ENCODE measurements around the gene EDRF1.
"Not testable (repeated sequence)": the region's sequence is repeated elsewhere in the genome, so short reads cannot be mapped to it uniquely, and the experiment has no call there.

The EDRF1 gene

GRCh38 chr10:125719173-125720001 is at the start of gene EDRF1:
Gene EDRF1, plus strand, starts transcription at chr10:125719709. Its CDS starts 99 bp downstream, at chr10:125719808.
- peak; percentile 89 for DNase-seq

- DNase-seq: no peak
Measured at GRCh38 chr10:125672884-125673283, 46.6 kb upstream of the EDRF1 start.

- DNase-seq: no peak
Measured at GRCh38 chr10:125679436-125679835, 40.1 kb upstream of the EDRF1 start.

DNA sequence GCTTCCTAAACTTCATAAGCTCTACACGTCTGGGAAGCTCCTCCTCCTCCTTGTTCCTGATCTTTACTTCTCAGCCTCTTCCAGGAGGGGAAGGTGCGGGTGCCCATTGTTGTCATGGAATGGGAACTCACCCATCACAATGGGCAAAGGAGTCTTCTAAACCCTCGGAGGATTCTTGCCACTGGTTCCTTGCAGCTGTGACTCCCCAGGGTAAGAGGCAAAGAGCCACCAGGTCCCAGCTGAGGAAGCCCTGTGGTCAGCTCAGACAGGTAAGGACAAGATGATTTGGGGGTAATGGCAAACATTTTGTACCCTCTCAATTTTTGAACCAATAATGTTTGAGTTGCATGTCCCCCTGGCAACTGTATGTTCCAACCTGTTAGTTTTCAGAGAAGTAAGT is 36.4 kb upstream of the EDRF1 start, which contains the start of gene TEX36:
Gene TEX36 (minus strand): TSS at position 101 of the 400 bp plus-strand sequence. CDS start 174 bp downstream, outside the sequence.
- no peak for DNase-seq

DNA sequence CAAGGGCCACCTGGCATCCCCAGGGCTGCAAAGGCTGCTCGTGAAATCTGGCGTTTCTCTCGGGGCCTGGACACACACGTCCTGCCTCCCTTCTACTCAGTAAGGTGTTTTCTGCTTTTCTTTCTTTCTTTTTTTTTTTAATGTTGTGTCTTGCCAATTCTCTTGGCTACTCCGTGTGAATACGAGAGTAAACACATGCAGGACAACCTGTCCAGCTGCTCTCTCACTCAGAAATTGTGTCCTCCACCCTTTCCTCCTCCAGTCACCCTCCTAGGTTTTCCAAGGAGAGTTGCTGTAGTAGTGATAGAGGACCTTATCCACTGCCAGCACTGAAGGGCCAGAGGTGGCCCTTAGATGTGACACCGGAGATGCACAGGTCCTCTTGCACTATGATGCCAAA is 35.7 kb upstream of the EDRF1 start:
- DNase-seq: no peak

- no peak for DNase-seq
Measured at GRCh38 chr10:125684581-125684980, 34.9 kb upstream of the EDRF1 start.

GRCh38 chr10:125687507-125688185 is 31.9 kb upstream of the EDRF1 start:
- no peak for DNase-seq

- DNase-seq: no peak
Measured at GRCh38 chr10:125689955-125690569, 29.4 kb upstream of the EDRF1 start.

DNA sequence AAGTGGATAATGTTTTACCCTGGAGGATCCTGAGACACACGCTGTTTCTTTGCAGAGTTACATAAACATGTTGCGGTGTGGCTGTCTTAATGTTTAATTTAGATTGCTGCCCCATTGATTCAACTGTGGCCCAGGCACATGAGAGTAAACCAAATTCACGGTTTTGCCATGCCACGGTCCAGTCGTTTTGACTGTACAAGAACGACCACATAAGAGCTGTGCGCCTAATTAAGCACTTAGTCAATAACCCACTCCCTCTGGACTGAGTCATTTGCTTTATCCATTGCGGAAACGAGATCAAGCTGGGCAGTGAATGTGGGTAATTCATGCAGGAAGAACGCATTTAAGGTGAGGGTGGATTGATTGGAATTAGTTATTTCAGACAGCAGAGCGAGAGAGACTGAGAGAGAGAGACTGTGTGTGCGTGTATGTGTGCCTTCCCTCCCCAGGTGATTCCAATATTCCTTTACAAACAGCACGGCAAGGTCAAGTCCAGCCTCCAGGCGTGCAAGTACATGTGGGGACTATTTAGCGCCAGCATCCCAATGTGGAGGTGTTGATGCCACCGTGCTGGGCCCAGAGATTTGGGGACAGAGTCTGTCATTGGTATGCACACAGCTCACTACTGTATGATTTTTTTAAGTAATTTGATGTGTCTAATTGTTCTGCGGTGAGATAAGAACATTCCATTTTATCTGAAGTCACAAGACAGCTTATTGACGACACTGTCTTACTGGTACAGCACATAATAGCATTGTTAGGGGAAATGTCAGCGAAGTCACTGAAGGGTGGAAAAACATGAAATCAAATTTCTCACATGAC is 28.1 kb upstream of the EDRF1 start:
- no peak for DNase-seq

DNA sequence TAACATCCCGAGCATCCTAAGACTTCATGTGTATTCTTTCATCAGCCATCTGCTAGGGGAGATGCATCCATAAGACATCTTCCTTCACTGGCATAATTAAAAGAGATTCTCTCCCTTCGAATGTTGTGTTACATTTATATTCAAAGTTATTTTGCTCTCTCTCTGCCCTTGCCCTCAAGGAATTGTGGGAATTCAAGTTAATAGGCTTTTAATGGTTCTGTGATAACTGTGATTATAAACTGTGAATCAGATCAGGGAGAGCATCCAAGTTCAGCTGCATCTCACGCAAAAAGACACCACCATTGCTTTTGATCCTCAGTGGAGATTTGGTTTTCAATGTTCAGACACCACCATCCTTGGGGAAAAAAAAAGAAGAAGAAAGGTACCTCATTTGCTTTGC is 27.3 kb upstream of the EDRF1 start:
- no peak for DNase-seq

- no peak for DNase-seq
Measured at GRCh38 chr10:125692601-125693523, 26.6 kb upstream of the EDRF1 start.

DNA sequence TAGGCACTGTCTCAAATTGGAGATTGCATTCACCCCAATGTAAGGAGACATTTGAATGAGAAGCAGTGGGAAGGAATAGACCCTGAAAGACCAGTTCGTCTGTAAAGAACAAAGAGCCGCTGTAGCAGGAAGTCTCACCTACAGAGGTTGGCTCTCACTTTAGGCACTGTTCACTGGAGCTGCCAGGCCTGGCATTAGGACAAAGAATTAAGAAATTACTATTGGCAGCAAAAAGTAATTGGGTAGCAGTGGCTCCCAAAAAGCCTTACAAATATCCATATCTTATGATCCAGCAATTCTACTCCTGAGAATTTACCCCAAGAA is 26.0 kb upstream of the EDRF1 start:
- DNase-seq: no peak

GRCh38 chr10:125694883-125695282 is 24.6 kb upstream of the EDRF1 start:
- no peak for DNase-seq

DNA sequence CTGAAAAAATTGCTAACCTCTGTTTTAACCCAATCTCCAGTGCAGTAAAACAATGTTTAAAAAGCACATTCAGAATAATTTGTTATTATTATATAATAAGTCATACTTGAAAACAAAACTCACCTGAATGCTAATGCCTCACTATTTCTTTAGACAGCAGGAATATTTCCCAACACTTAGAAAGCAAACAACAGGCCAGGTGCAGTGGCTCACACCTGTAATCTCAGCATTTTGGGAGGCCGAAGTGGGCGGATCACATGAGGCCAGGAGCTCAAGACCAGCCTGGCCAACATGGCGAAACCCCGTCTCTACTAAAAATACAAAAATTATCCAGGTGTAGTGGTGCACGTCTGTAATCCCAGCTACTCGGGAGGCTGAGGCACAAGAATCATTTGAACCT is 22.6 kb upstream of the EDRF1 start:
- DNase-seq: not testable (repeated sequence)

- DNase-seq: no peak
Measured at GRCh38 chr10:125698481-125698998, 21.0 kb upstream of the EDRF1 start.

GRCh38 chr10:125699562-125700143 is 19.9 kb upstream of the EDRF1 start:
- DNase-seq: no peak

GRCh38 chr10:125700355-125700911 is 19.1 kb upstream of the EDRF1 start:
- DNase-seq: no peak

DNA sequence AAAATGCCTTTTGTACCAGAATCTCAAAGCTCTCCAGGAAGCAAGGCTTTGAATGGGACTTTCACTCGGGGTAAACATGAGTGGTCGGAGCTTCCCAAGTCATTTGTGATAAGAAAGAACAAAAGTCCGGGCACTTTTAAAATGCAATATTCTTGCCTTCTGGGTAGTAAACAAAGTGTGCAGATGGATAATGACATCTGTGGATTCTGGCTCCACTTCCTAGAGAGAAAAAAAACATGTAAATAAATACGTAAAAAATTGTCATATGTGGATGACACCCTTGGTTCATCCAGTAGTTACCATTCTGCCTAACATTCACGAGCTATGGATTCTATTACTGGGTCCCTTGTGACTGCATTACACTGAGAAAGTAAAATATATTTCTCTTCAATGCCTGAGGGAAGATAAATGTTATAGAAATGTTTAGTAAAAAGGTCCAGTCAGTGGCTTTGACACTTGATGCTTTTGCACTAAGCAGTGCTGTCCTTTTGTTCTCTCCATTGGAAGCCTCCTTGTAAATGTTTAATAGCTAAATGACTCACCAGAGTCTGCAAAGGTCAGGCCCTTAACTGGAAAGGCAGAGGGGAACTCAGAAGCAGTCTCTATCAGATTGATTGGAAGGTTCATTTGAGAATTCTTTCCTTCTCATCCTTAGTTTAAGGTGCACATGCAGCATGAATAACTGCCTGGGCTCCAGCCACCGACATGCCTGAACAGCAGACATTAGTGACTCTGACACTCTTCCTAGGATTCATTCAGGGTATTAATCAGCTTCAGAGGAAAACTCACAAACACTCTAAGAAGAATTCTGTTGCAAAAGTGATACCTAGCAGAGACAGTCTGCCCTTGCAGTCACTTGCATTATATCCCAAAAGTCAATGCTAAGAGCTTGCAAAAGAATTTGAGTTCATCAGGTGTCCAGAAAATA is 11.7 kb upstream of the EDRF1 start:
- DNase-seq: no peak

DNA sequence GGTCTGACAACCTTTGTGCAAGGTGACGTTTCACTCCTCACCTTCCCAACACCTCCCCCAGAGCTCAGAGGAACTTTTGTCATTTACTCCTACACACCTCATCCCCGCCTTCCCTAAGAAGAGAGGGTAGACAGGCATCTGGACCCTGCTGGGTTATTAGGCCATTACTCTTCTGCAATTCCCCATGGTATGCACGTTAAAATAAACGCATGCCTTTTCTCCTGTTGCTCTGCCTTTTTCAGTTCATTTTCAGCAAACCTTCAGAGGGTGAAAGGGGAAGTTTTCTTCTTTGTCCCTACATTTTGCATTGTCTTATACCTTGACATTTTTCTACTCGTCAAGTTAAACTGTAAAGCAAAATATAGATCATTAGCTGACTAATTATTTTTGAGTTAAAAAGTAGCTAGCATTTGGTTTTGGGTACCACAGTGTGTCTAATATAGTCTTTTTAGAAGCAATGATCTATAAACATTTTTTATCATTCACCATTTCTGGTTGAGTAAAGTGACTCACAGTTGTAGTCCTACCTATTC is 10.5 kb upstream of the EDRF1 start:
- no peak for DNase-seq
